PC-3 (cell line): ENCODE results near the gene ZMYND11. TPM values are rescaled to one million over a fixed set of nuclear protein-coding genes. Genes with fewer than 3 reads are reported as not detected.

Source experiments
- ATAC-seq: fragments of 200-7000 bp; cut with Tn5 transposase; 2 replicates; pipeline ENCODE4 v1.9.1; 2020; ENCODE audit warnings: mild to moderate bottlenecking, moderate library complexity
- BruUV-seq: library from RNA; stranded (reverse); fragments of 400-500 nt; replicated peaks from 2 replicates; lab custom pipeline; 2021; lab: Mats Ljungman, UMichigan
- CTCF ChIA-PET: fragments of 300-600 bp; sonication (Branson Sonifier 250); formaldehyde crosslinking; loops from one replicate; lab custom pipeline; 2022; ENCODE audit warnings: antibody characterized with exemption; lab: Charles Lee
- POLR2A ChIA-PET: fragments of 300-600 bp; sonication (Branson Sonifier 250); formaldehyde crosslinking; loops from one replicate; lab custom pipeline; 2022; ENCODE audit warnings: antibody characterized with exemption; ENCODE audit not compliant: unreplicated experiment; lab: Charles Lee
- DNase-seq: peaks from one replicate; pipeline ENCODE4 v3.0.0-alpha.2; 2015
- H2AFZ ChIP-seq: fragments of 300-600 bp; sonication (generic); 2 replicates; pipeline ENCODE4 v1.6.0; 2016; ENCODE audit warnings: antibody characterized with exemption, low read length
- H3F3A ChIP-seq: fragments of 300-600 bp; sonication (generic); one replicate; pipeline ENCODE4 v1.6.0; 2017; ENCODE audit warnings: antibody characterized with exemption, low read length, control low read depth, mild to moderate bottlenecking; ENCODE audit not compliant: unreplicated experiment
- H3K27ac ChIP-seq: fragments of 300-600 bp; sonication (generic); 2 replicates; pipeline ENCODE4 v1.5.1; 2016; ENCODE audit warnings: mild to moderate bottlenecking, low read length
- H3K27me3 ChIP-seq: fragments of 300-600 bp; sonication (generic); 2 replicates; pipeline ENCODE4 v1.6.1; 2016; ENCODE audit warnings: low read length, mixed read lengths
- H3K36me3 ChIP-seq: fragments of 300-600 bp; sonication (generic); 2 replicates; pipeline ENCODE4 v1.6.1; 2016; ENCODE audit warnings: low read depth, mixed run types, low read length, mixed read lengths
- H3K4me1 ChIP-seq: fragments of 300-600 bp; sonication (generic); 2 replicates; pipeline ENCODE4 v1.5.1; 2016; ENCODE audit warnings: low read length; ENCODE audit not compliant: insufficient read depth
- H3K4me2 ChIP-seq: fragments of 300-600 bp; sonication (generic); 2 replicates; pipeline ENCODE4 v1.6.0; 2016; ENCODE audit warnings: low read length
- H3K4me3 ChIP-seq: fragments of 300-600 bp; sonication (generic); 2 replicates; pipeline ENCODE4 v1.5.1; 2016; ENCODE audit warnings: mild to moderate bottlenecking, low read length, mixed read lengths
- H3K79me2 ChIP-seq: fragments of 300-600 bp; sonication (generic); 2 replicates; pipeline ENCODE4 v1.6.1; 2017; ENCODE audit warnings: low read length, mixed read lengths
- H3K9ac ChIP-seq: fragments of 300-600 bp; sonication (generic); 2 replicates; pipeline ENCODE4 v1.6.0; 2016; ENCODE audit warnings: mild to moderate bottlenecking, low read length
- H3K9me2 ChIP-seq: fragments of 300-600 bp; sonication (generic); replicated peaks from 2 replicates; pipeline ENCODE4 v1.6.1; 2016; ENCODE audit warnings: mixed run types, low read length, mixed read lengths
- H3K9me3 ChIP-seq: fragments of 300-600 bp; sonication (generic); 2 replicates; pipeline ENCODE4 v1.6.1; 2016; ENCODE audit warnings: low read length, mixed read lengths
- H4K20me1 ChIP-seq: fragments of 300-600 bp; sonication (generic); 2 replicates; pipeline ENCODE4 v1.6.1; 2016; ENCODE audit warnings: low read length, mixed read lengths
- EZH2 ChIP-seq: fragments of 300-600 bp; sonication (generic); IDR thresholded peaks from one replicate; pipeline ENCODE4 v1.6.1; 2017; ENCODE audit warnings: antibody characterized with exemption, mild to moderate bottlenecking, low read length; ENCODE audit not compliant: unreplicated experiment
- EZH2phosphoT487 ChIP-seq: fragments of 300-600 bp; sonication (generic); IDR thresholded peaks from 2 replicates; pipeline ENCODE4 v1.6.1; 2018; ENCODE audit warnings: mild to moderate bottlenecking, antibody characterized with exemption, low read length, borderline replicate concordance
- intact Hi-C: fragments of 100-400 bp; cut with micrococcal nuclease; formaldehyde crosslinking; loops from 2 replicates; pipeline ENCODE4 v1.9.0; 2023
- total RNA-seq: library from RNA; depleted of rRNA; stranded (reverse); fragments of >200 nt; gene quantifications from 2 replicates; pipeline ENCODE4 v1.2.3, GENCODE V29; 2014
- TF ChIP-seq, protein P1 (sequence below): fragments of 300-600 bp; sonication (generic); conservative IDR thresholded peaks from 2 replicates; pipeline ENCODE4 v1.5.1; 2017; ENCODE audit warnings: antibody characterized with exemption, low read depth, mild to moderate bottlenecking, low read length

The ZMYND11 gene
- total RNA-seq, 1 experiment from 2014 or later, result 17.1 TPM

DNA sequence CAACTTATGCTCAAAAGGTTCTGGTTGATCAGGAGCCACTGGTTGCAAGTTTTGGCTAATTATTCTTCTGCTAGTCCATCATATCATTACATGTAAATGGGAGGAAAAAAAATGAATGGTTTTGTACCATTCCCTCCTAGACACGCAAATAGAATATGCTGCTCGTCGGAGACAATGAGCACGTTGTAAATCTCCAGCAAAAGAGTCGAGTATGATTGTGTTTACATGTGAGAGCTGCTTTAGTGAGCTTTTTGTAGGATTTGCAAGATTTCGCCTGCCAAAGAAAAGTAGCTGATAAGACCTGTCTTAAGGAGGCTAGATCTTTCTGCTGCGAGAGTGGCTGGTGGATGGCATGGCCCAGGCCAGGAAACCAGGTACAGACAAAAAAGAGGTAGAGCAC lies 109.0 kb downstream of the ZMYND11 start:
- ChIA-PET CTCF (no interaction called here), POLR2A (no interaction called here)
- H3K79me2 ChIP-seq, result no peaks in the 10 kb centered on the region
- no peaks in the 10 kb centered on the region for H3K9me2 ChIP-seq
- no peak for DNase-seq
- H3K36me3 ChIP-seq, result no peaks in the 10 kb centered on the region
- H3K4me1 ChIP-seq, result peaks cover 8% of the 10 kb centered on the region
- H3K27me3 ChIP-seq, result no peaks in the 10 kb centered on the region
- H3F3A ChIP-seq, result no peaks in the 10 kb centered on the region
- intact Hi-C loops, result no loop called here
- H4K20me1 ChIP-seq, result no peaks in the 10 kb centered on the region
- ATAC-seq, result no peak
- no peak overlapping the region for H3K27ac ChIP-seq
- TF ChIP-seq, protein P1, sequence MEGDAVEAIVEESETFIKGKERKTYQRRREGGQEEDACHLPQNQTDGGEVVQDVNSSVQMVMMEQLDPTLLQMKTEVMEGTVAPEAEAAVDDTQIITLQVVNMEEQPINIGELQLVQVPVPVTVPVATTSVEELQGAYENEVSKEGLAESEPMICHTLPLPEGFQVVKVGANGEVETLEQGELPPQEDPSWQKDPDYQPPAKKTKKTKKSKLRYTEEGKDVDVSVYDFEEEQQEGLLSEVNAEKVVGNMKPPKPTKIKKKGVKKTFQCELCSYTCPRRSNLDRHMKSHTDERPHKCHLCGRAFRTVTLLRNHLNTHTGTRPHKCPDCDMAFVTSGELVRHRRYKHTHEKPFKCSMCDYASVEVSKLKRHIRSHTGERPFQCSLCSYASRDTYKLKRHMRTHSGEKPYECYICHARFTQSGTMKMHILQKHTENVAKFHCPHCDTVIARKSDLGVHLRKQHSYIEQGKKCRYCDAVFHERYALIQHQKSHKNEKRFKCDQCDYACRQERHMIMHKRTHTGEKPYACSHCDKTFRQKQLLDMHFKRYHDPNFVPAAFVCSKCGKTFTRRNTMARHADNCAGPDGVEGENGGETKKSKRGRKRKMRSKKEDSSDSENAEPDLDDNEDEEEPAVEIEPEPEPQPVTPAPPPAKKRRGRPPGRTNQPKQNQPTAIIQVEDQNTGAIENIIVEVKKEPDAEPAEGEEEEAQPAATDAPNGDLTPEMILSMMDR, result no peak
- TF ChIP-seq EZH2phosphoT487, result no peak
- H2AFZ ChIP-seq, result no peak overlapping the region
- no peak overlapping the region for H3K9ac ChIP-seq
- H3K4me2 ChIP-seq, result no peak overlapping the region
- BruUV-seq, result no TSS peak
- H3K4me3 ChIP-seq, result no peak overlapping the region
- no peaks in the 10 kb centered on the region for H3K9me3 ChIP-seq

DNA sequence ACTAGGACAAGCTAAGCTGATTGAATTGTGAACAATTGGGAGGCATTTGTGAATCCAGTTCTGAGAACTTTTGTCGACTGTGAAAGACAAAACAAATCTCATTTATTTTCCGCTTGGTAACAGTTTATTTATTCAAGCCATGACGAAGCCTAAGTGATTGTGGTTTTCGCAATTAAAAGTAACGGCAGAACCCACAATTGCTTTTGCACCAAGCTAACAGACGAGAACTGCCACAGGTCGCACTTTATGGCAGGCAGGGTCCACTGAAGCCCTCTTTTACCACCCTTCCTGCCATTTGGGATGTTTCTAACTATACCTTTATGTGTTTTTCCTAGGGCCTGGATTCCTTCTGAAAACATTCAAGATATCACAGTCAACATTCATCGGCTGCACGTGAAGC lies 111.2 kb downstream of the ZMYND11 start:
- H3K9me2 ChIP-seq, result no peaks in the 10 kb centered on the region
- ChIA-PET CTCF (no interaction called here), POLR2A (no interaction called here)
- no peak overlapping the region for H3K9ac ChIP-seq
- no peak overlapping the region for H3K4me2 ChIP-seq
- no peaks in the 10 kb centered on the region for H3K36me3 ChIP-seq
- TF ChIP-seq EZH2phosphoT487 (no peak), EZH2 (no peak)
- TF ChIP-seq, protein P1, result no peak
- ATAC-seq (no peak), DNase-seq (no peak)
- no peaks in the 10 kb centered on the region for H3F3A ChIP-seq
- no TSS peak for BruUV-seq
- H3K79me2 ChIP-seq, result no peaks in the 10 kb centered on the region
- no peaks in the 10 kb centered on the region for H3K9me3 ChIP-seq
- no peaks in the 10 kb centered on the region for H3K4me1 ChIP-seq
- no peaks in the 10 kb centered on the region for H3K27me3 ChIP-seq
- H4K20me1 ChIP-seq, result no peaks in the 10 kb centered on the region
- intact Hi-C loops, result no loop called here
- H3K4me3 ChIP-seq, result no peak overlapping the region
- H3K27ac ChIP-seq, result no peak overlapping the region
- H2AFZ ChIP-seq, result no peak overlapping the region

DNA sequence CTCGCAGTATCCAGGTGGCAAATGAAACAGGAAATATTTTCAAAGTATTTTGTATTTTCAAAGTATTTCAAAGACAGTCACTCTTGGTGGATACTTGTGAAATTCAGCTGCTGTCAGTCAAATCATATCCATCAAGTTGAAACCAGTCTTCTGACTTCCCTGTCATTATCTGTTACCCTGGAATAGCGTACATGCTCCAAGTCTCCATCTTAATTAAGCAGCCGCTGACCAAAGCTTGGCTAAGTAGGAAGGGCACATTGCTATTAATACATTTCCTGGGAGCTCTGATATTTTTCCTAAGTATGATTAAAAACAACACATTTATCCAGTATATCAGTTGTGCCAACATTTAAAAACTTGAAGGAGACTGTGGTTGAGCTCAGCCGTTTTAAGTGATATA lies 112.2 kb downstream of the ZMYND11 start:
- H3K79me2 ChIP-seq, result no peaks in the 10 kb centered on the region
- no peak overlapping the region for H2AFZ ChIP-seq
- no peaks in the 10 kb centered on the region for H4K20me1 ChIP-seq
- DNase-seq (no peak), ATAC-seq (no peak)
- no peaks in the 10 kb centered on the region for H3K9me2 ChIP-seq
- H3K4me1 ChIP-seq, result no peaks in the 10 kb centered on the region
- CTCF ChIA-PET, result no interaction called here
- no peak overlapping the region for H3K9ac ChIP-seq
- H3K4me3 ChIP-seq, result no peak overlapping the region
- H3K4me2 ChIP-seq, result no peak overlapping the region
- BruUV-seq, result no TSS peak
- TF ChIP-seq EZH2phosphoT487 (no peak), EZH2 (no peak)
- TF ChIP-seq, protein P1, result no peak
- H3K27ac ChIP-seq, result no peak overlapping the region
- H3K36me3 ChIP-seq, result no peaks in the 10 kb centered on the region
- intact Hi-C loops, result no loop called here
- no peaks in the 10 kb centered on the region for H3K27me3 ChIP-seq
- no peaks in the 10 kb centered on the region for H3K9me3 ChIP-seq
- POLR2A ChIA-PET, result no interaction called here
- no peaks in the 10 kb centered on the region for H3F3A ChIP-seq
